ENCODE measurements around the gene LAG3. TPM values are rescaled to one million over a fixed set of nuclear protein-coding genes. Genes with fewer than 3 reads are reported as not detected.
A peak's percentile ranks its signal among the peaks of the same experiment; 100 is the strongest.

LAG3 gene
- total RNA-seq (0.17 and 0.26 TPM in 2 replicates), polyA plus RNA-seq (0.09 and 0.17 TPM in 2 replicates), polyA minus RNA-seq (ENCODE audit: low replicate concordance) (0.63 and 0.67 TPM in 2 replicates)
- polyA plus RNA-seq (2012), result 0.16 and 0.65 TPM in 2 replicates

DNA sequence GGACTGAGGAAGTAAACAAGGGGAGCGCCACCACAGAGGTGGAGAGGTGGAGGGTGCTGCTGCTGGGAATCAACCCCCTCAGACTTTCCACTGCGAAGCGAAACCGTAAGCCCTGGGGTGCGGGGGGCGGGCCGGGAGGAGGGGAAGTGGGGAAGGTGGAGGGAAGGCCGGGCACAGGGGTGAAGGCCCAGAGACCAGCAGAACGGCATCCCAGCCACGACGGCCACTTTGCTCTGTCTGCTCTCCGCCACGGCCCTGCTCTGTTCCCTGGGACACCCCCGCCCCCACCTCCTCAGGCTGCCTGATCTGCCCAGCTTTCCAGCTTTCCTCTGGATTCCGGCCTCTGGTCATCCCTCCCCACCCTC, at the start of gene LAG3:
LAG3 (plus strand) TSS at position 190 of the 365 bp plus-strand sequence. CDS start 333 bp downstream, outside the sequence.
- H4K20me1 ChIP-seq (ENCODE audit: control insufficient read depth, extremely low read depth, insufficient read depth, low read length), result peaks cover 7% of the 10 kb centered on the region
- no peak within 1 kb of the TSS for H3K9ac ChIP-seq (ENCODE audit: insufficient read depth, low read length)
- H3K27me3 ChIP-seq (ENCODE audit: control insufficient read depth, insufficient read depth, low read length), result no peaks in the 10 kb centered on the region
- H3K27ac ChIP-seq (ENCODE audit: insufficient read depth, low read length), result no peak within 1 kb of the TSS
- H3K36me3 ChIP-seq (ENCODE audit: control insufficient read depth, insufficient read depth, low read length), result peaks cover 13% of the 10 kb centered on the region
- H2AFZ ChIP-seq (ENCODE audit: low read length), result no peak within 1 kb of the TSS
- peaks cover 21% of the 10 kb centered on the region for H3K4me1 ChIP-seq (ENCODE audit: control insufficient read depth, extremely low read depth, insufficient read depth, low read length)
- TF ChIP-seq EZH2 (IDR thresholded peaks at IDR 0.05; ENCODE audit: low read length, missing control alignments), result no peak
- TF ChIP-seq, protein P1, sequence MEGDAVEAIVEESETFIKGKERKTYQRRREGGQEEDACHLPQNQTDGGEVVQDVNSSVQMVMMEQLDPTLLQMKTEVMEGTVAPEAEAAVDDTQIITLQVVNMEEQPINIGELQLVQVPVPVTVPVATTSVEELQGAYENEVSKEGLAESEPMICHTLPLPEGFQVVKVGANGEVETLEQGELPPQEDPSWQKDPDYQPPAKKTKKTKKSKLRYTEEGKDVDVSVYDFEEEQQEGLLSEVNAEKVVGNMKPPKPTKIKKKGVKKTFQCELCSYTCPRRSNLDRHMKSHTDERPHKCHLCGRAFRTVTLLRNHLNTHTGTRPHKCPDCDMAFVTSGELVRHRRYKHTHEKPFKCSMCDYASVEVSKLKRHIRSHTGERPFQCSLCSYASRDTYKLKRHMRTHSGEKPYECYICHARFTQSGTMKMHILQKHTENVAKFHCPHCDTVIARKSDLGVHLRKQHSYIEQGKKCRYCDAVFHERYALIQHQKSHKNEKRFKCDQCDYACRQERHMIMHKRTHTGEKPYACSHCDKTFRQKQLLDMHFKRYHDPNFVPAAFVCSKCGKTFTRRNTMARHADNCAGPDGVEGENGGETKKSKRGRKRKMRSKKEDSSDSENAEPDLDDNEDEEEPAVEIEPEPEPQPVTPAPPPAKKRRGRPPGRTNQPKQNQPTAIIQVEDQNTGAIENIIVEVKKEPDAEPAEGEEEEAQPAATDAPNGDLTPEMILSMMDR (conservative IDR thresholded peaks at IDR 0.05 in 1 of 2, IDR thresholded peaks at IDR 0.05 in 1 of 2; ENCODE audit: low read depth in 1 of 2, low read length in 2 of 2), result no peak
- peak within 1 kb of the TSS; percentile 35 for H3K4me2 ChIP-seq (ENCODE audit: extremely low read depth, insufficient read depth, low read length)
- H3K79me2 ChIP-seq (ENCODE audit: control insufficient read depth, insufficient read depth, low read length), result peaks cover 27% of the 10 kb centered on the region
- H3K4me3 ChIP-seq (replicated peaks in 1 of 4; ENCODE audit: control extremely low read depth in 1 of 4, insufficient read depth in 1 of 4, low read depth in 3 of 4, low read length in 4 of 4), result no peak within 1 kb of the TSS
- no peak for DNase-seq (ENCODE audit: low read depth in 2 of 2)
- H3K9me3 ChIP-seq (ENCODE audit: control insufficient read depth, insufficient read depth, low read depth, low read length), result no peaks in the 10 kb centered on the region

DNA sequence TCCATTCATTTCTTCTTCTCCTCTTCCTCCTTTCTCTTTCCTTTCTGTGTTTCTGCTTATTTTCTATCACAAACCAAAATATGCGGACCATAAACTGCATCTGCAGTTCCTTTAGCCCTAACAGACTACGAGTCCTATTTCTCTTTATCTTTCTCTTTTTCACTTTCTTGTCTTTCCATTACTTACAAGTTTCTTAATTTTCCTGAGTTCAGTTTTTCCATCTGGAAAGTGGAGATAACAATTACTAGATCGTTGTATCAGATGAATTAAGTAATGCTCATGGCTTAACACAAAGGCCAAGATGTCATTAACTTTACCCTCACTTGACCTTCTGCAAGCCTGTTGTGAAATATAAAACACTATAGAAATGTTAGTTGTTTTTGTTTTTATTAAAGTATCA, 49.5 kb upstream of the LAG3 start:
- no peaks in the 10 kb centered on the region for H4K20me1 ChIP-seq (ENCODE audit: control insufficient read depth, extremely low read depth, insufficient read depth, low read length)
- H2AFZ ChIP-seq (ENCODE audit: low read length), result no peak overlapping the region
- H3K36me3 ChIP-seq (ENCODE audit: control insufficient read depth, insufficient read depth, low read length), result peaks cover 3% of the 10 kb centered on the region
- peaks cover 7% of the 10 kb centered on the region for H3K79me2 ChIP-seq (ENCODE audit: control insufficient read depth, insufficient read depth, low read length)
- no peaks in the 10 kb centered on the region for H3K4me1 ChIP-seq (ENCODE audit: control insufficient read depth, extremely low read depth, insufficient read depth, low read length)
- H3K4me3 ChIP-seq (replicated peaks in 1 of 4; ENCODE audit: control extremely low read depth in 1 of 4, insufficient read depth in 1 of 4, low read depth in 3 of 4, low read length in 4 of 4), result no peak overlapping the region
- no peak overlapping the region for H3K27ac ChIP-seq (ENCODE audit: insufficient read depth, low read length)
- H3K27me3 ChIP-seq (ENCODE audit: control insufficient read depth, insufficient read depth, low read length), result no peaks in the 10 kb centered on the region
- no peak for DNase-seq (ENCODE audit: low read depth in 2 of 2)
- no peak overlapping the region for H3K9ac ChIP-seq (ENCODE audit: insufficient read depth, low read length)
- TF ChIP-seq EZH2 (IDR thresholded peaks at IDR 0.05; ENCODE audit: low read length, missing control alignments), result no peak
- TF ChIP-seq, protein P1 (conservative IDR thresholded peaks at IDR 0.05 in 1 of 2, IDR thresholded peaks at IDR 0.05 in 1 of 2; ENCODE audit: low read depth in 1 of 2, low read length in 2 of 2), result no peak
- H3K9me3 ChIP-seq (ENCODE audit: control insufficient read depth, insufficient read depth, low read depth, low read length), result no peaks in the 10 kb centered on the region
- no peak overlapping the region for H3K4me2 ChIP-seq (ENCODE audit: extremely low read depth, insufficient read depth, low read length)

DNA sequence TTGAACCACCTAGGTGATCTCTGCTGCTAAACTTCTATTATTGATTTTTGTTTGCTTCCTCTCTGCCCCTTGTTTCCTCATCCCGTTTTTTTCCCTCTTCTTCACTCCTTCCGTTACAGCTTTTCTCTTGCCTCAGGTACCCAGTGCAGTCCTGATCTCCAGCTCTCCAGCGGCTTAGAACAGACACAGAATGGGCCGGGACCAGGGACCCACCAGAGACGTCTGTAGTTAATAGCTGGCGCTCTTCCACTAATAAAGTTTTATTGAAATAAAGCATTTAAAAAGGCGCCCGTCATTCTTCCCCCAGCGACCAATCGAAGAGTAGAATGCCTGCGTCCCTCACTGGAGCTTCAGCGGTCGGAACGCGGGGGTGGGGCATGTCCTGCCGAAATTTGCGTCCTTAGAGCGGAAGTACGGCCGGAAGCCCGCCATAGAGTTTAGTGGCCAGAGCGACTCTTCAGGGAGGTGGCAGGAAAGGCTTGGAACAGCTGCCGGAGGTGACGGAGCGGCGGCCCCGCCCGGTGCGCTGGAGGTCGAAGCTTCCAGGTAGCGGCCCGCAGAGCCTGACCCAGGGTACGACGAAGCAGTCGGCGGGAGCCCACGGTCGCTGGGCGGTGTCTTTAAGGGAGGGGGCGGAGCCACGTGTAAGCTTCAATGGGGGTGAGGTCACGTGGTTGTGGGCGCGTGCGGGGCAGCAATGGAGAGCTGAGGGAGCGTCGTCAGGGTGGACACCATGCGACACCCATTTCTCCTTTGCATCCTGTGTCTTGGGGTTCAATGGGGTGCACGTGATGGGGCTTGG, 48.5 kb upstream of the LAG3 start, which contains the start of gene COPS7A:
COPS7A (plus strand) TSS at position 440 of the 802 bp plus-strand sequence. CDS start 611 bp downstream, outside the sequence.
- TF ChIP-seq, protein P1 (conservative IDR thresholded peaks at IDR 0.05 in 1 of 2, IDR thresholded peaks at IDR 0.05 in 1 of 2; ENCODE audit: low read depth in 1 of 2, low read length in 2 of 2), result no peak
- no peak for TF ChIP-seq EZH2 (IDR thresholded peaks at IDR 0.05; ENCODE audit: low read length, missing control alignments)
- DNase-seq (ENCODE audit: low read depth in 2 of 2), result peak; percentile 99
- Histone ChIP-seq H3K9ac (ENCODE audit: insufficient read depth, low read length) (peak within 1 kb of the TSS; percentile 89), H4K20me1 (ENCODE audit: control insufficient read depth, extremely low read depth, insufficient read depth, low read length) (no peaks in the 10 kb centered on the region), H2AFZ (ENCODE audit: low read length) (peak within 1 kb of the TSS; percentile 93), H3K27me3 (ENCODE audit: control insufficient read depth, insufficient read depth, low read length) (no peaks in the 10 kb centered on the region), H3K4me2 (ENCODE audit: extremely low read depth, insufficient read depth, low read length) (peak within 1 kb of the TSS; percentile 89), H3K36me3 (ENCODE audit: control insufficient read depth, insufficient read depth, low read length) (peaks cover 5% of the 10 kb centered on the region), H3K9me3 (ENCODE audit: control insufficient read depth, insufficient read depth, low read depth, low read length) (no peaks in the 10 kb centered on the region), H3K4me1 (ENCODE audit: control insufficient read depth, extremely low read depth, insufficient read depth, low read length) (no peaks in the 10 kb centered on the region), H3K79me2 (ENCODE audit: control insufficient read depth, insufficient read depth, low read length) (peaks cover 7% of the 10 kb centered on the region), H3K27ac (ENCODE audit: insufficient read depth, low read length) (peak within 1 kb of the TSS; percentile 95), H3K4me3 (replicated peaks in 1 of 4; ENCODE audit: control extremely low read depth in 1 of 4, insufficient read depth in 1 of 4, low read depth in 3 of 4, low read length in 4 of 4) (peak within 1 kb of the TSS; percentile 40 to 85 (median 62))
